ENCODE data around the gene NCL. TPM values are rescaled to one million over a fixed set of nuclear protein-coding genes. Genes with fewer than 3 reads are reported as not detected.
"Not testable (repeated sequence)": the region's sequence is repeated elsewhere in the genome, so short reads cannot be mapped to it uniquely, and the experiment has no call there.

The NCL gene
- total RNA-seq, 2 experiments from 2014 or later: 1,690 to 1,756 TPM

DNA sequence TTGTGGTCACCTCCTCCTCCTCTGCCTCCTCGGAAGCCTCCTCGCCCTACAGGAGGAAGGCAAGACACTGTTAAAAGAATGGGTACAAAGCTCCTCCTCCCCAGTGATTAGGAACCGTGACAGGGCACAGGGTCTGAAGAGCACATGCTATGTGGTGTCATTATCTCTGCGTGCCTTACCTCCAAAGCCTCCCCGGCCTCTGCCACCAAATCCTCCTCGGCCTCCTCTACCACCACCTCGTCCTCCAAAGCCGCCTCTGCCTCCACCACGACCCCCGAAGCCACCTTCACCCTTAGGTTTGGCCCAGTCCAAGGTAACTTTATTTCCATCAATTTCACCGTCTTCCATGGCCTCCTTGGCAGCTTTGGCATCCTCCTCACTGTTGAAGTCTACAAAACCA lies 9.1 kb downstream of the NCL start:
- ChIA-PET POLR2A (interaction anchor here (1.5 to 4.2 kb wide), 2 partner anchors 8 to 9 kb away, joined by 6 to 51 read pairs; partner anchors contain the start of gene NCL), CTCF (interaction anchor here (0.7 to 1.3 kb wide), 2 partner anchors 9 to 67 kb away, joined by 4 read pairs; partner anchors contain the start of gene NCL)

DNA sequence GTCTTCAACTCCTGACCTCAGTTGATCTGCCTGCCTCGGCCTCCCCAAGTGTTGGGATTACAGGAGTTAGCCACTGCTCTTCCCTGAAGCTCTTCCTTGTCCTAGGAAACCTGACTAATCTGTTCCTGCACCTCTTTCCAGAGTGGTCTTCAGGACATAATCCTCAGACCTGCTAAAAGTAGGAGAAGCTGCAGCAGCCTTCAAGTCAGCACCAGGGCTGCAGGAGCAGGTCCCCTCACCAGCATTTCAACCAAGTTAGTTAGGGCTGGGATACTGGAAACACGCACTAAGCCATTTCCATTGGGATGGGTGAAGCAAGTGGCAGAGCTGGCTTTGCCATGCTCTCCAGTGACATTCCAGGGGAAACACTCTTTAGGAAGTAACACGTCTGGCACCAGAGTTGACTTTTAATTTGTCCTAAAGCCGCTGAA lies 9.9 kb downstream of the NCL start:
- POLR2A ChIA-PET: interaction anchor here (4.2 kb wide), 1 partner anchor 9 kb away, joined by 51 read pairs; the partner anchor contains the start of gene NCL
- CTCF ChIA-PET: interaction anchor here (0.7 to 1.3 kb wide), 3 partner anchors 10 to 68 kb away, joined by 3 to 4 read pairs (median 4); partner anchors contain the start of gene NCL

DNA sequence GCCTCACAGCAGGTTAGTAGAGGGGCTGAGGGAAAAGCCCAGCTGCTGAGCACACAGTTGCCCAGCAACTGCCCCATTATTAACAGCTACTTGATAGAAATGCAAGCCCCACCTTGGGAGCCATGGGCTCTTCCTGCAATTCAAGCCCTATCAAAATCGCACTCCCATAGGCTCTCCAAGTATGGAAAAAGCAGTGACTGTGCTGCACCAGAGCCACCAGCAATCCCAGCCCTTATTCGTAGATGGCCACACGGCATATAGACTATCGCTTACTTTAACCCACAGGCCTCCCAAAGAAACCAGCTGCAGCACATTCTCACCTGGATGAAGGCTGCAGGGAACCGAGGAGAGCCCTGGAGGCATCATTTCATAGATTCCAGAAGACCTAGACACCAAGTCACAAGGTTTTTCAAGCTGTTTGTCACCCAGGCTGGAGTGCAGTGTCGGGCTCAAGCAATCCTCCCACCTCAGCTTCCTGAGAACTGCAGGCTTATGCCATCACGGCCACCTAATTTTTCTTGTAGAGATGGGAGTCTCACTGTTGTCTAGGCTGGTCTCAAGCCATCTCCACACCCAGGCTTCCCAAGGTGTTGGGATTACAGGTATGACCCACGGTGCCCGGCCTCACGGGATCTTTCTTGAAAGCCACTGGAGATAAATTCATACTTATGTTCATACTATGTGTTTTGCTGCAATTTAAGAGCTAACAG lies 11.3 kb downstream of the NCL start:
- POLR2A ChIA-PET: interaction anchor here (1.0 to 4.2 kb wide), 4 partner anchors 11 to 159 kb away, joined by 3 to 51 read pairs (median 4); partner anchors contain the start of gene NCL
- CTCF ChIA-PET: interaction anchor here (0.6 to 2.4 kb wide), 8 partner anchors 14 to 226 kb away, joined by 3 to 12 read pairs (median 4); no protein-coding TSS in a partner anchor

DNA sequence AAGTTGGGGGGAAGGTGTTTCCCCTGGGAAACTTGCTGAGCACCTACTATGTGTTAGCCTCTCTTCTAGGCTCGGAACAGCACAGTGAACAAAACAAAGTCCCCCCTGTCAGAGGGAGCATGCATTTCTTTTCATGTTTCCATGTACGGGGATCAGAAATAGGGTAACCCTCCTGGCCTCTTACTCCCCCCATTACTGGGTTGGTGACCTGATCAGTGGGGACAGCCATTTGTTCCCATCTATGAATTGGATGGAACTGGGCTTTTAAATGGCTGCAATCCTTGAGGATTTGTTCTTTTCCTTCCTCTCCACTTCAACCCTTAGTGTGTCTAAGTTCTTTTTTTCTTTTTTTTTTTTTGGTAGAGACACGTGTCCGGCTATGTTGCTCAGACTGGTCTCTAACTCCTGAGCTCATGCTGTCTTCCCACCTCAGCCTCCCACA lies 13.7 kb downstream of the NCL start:
- POLR2A ChIA-PET: interaction anchor here (0.6 kb wide), 1 partner anchor 104 kb away, joined by 4 read pairs; no protein-coding TSS in a partner anchor
- CTCF ChIA-PET: no interaction called here

DNA sequence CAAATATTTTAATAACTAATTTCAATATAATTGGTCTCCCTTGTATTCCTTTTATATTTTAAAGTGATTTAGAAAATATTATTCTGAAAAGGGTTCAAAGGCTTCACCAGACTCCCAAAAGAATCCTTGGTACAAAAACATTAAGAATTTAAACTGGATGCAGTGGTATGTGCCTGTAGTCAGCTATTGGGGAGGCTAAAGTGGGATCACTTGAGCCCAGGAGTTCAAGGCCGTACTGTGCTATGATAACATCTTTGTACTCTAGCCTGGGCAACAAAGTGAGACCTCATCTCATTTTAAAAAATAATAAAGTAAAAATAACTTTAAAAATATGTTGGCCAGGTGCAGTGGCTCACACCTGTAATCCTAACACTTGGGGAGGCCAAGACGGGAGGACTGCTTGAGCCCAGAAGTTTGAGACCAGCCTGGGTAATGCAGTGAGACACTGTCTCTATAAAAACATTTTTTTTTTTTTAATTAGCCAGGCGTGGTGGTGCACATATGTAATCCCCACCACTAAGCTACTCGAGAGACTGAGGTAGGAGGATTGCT lies 14.7 kb downstream of the NCL start:
- CTCF ChIA-PET: no interaction called here
- POLR2A ChIA-PET: interaction anchor here (0.7 to 1.3 kb wide), 2 partner anchors 9 to 621 kb away, joined by 3 to 4 read pairs; no protein-coding TSS in a partner anchor

DNA sequence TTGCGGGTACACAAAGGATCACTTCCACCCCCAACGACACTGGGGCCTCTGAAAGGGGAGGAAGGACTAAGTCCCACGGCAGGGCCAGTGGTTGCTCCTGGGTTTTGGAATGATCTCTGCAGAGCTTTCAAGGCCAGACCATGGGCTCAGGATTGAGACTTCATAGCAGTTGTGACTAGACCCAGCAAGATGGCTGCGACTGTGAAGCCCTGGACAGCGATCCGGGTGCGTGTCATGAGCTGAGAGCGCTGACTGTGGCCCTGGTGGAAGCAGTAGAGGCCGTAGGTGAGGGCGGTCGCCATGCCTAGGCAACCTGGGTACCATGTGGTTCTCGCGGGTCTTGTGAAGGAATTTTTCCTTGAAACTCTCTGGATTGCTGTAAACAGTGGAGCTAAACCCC lies 27.3 kb downstream of the NCL start:
- ChIA-PET CTCF (interaction anchor here (0.7 kb wide), 1 partner anchor 15 kb away, joined by 3 read pairs; no protein-coding TSS in a partner anchor), POLR2A (no interaction called here)

DNA sequence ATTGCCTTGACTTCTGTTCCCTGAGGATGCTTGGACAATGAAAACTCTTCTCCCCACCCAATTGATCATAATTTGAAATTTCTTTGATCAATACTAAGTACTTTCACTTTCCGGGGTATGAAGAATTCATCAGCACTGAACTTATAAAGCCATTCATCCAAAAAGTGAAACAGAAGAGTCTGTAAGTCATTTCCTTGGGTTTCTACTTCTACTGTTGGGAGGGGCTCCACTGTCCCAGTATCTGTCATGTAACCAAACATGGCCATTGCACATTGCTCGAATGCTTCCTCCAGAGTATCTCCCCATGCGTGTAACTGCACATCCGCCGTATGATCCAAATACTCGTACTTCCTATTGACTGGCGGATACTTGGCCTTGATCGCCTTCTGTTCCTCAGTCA lies 30.3 kb downstream of the NCL start:
- ChIA-PET POLR2A (no interaction called here), CTCF (no interaction called here)

DNA sequence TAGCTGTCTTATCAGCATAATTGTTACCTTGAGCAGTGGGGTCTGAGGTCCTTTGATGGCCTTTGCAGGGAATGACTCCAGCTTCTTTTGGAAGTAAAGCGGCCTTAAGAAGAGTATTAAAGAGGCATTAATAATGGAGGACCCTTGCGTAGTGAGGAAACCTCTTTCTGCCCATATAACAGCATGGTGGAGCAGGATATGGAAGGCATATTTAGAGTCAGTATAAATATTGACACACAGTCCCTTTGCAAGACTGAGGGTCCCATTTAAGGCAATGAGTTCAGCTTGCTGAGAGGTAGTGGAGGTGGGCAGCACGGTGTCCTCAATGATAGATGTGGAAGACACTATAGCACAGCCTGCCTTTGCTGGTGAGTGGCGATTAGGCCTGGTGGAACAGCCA lies 32.7 kb downstream of the NCL start:
- POLR2A ChIA-PET: no interaction called here
- CTCF ChIA-PET: interaction anchor here (0.6 kb wide), 1 partner anchor 170 kb away, joined by 3 read pairs; no protein-coding TSS in a partner anchor

DNA sequence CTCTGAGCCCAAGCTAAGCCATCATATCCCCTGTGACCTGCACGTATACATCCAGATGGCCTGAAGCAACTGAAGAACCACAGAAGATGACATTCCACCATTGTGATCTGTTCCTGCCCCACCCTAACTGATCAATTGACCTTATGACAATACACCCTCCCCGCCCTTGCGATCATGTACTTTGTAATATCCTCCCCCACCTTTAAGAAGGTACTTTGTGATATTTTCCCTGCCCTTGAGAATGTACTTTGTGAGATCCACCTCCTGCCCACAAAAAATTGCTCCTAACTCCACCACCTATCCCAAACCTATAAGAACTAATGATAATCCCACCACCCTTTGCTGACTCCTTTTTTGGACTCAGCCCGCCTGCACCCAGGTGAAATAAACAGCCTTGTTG lies 33.8 kb downstream of the NCL start:
- POLR2A ChIA-PET, CTCF ChIA-PET: not testable (repeated sequence)

DNA sequence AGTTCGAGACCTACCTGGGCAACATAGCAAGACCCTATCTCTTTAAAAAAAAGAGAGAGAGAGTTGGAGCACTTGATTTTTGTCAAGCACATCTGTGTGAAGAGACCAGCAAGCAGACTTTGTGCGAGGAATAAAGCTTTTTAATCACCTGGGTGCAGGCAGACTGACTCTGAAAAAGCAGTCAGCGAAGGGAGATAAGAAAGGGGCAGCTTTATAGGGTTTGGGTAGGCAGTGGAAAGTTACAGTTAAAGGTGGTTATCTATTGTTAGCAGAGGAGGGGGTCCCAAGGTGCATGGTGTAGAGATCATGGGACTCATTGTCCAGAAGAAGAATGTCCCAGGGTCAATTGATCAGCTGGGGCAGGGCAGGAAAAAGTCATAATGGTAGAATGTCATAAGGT lies 34.4 kb downstream of the NCL start:
- CTCF ChIA-PET: no interaction called here
- POLR2A ChIA-PET: no interaction called here

DNA sequence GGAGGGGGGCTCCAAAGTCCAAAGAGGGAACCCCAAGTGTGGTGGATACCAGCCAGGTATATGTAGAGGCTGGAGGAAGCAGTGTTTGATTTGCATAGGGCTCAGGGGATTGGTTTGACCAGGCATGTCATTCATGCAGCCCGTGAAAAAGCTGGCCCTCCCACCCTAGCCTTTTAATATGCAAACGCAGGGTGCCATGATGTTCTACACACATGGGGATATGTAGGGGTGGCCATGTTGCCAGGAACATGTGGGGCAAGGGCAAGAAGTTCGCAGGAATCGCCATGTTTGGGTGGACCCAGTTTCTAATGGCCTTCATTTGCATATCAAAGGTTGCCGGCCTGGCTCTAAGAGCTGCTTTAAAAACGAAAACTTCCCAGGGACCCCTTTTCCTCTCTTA lies 35.1 kb downstream of the NCL start:
- ChIA-PET POLR2A (interaction anchor here (0.7 kb wide), 1 partner anchor 13 kb away, joined by 4 read pairs; no protein-coding TSS in a partner anchor), CTCF (no interaction called here)

DNA sequence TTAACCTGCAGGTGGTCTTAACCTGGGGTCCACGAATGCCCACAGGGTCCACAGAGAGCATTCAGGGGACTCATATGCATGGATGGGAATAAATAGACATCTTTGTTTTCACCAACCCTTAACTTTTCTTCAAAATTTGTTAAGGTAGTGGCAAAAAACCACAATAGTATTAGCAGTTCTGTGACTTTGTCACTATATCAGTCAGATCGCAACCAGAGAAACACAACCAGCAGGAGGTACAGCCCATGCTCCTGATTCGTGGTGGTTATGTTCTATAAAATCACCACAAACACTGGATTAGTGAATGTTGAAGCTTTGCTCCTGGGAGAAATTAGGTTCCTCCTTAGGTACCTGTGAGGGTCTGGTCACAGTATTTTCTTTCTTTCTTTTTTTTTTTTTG lies 37.2 kb downstream of the NCL start:
- CTCF ChIA-PET: interaction anchor here (1.5 to 2.0 kb wide), 3 partner anchors 15 to 25 kb away, joined by 6 to 8 read pairs (median 8); no protein-coding TSS in a partner anchor
- POLR2A ChIA-PET: interaction anchor here (1.9 kb wide), 1 partner anchor 38 kb away, joined by 10 read pairs; the partner anchor contains the start of gene NCL

DNA sequence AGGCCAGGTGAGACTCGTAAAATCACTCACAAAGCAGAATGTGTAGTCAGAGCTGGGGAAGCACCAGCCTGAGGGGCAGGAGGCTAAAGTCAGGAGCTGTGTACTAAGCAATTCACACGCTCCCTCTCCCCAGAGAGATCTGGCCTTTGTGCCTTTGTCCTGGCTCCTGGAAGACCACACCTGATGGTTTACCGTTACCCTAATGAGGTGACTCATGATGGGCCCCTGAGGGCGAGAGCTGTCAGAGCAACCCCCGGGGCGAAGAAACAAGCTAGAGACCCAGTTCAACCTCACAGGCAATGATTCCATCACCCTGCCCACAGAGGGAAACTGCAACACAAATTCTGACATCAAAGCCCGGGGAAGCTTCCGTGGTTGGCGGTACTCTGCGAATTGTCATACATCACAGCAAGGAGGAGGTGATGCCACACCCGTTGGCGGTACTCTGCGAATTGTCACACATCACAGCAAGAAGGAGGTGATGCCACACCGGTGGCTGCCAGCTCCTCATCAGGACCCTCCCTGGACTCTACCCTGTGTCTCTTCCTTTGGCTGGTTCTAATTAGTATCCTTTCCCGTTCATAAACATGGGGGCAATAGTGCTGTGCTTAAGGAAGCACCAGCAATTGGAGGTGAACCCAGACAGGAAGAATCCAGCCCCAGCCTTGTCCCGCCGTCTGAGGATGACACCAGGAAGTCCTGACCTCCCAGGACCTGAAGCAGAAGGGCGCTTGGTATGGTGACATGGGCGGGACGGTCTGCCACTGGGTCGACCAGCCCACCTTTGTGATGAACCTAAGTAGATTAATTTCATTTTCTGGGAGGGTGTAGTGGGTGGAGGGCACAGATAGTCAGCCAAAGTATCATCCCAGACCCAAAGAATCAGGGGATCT lies 38.2 kb downstream of the NCL start:
- ChIA-PET CTCF (interaction anchor here (1.5 to 2.0 kb wide), 3 partner anchors 14 to 26 kb away, joined by 6 to 8 read pairs (median 8); no protein-coding TSS in a partner anchor), POLR2A (interaction anchor here (0.9 to 1.9 kb wide), 2 partner anchors 27 to 39 kb away, joined by 3 to 10 read pairs; partner anchors contain the start of gene NCL)

DNA sequence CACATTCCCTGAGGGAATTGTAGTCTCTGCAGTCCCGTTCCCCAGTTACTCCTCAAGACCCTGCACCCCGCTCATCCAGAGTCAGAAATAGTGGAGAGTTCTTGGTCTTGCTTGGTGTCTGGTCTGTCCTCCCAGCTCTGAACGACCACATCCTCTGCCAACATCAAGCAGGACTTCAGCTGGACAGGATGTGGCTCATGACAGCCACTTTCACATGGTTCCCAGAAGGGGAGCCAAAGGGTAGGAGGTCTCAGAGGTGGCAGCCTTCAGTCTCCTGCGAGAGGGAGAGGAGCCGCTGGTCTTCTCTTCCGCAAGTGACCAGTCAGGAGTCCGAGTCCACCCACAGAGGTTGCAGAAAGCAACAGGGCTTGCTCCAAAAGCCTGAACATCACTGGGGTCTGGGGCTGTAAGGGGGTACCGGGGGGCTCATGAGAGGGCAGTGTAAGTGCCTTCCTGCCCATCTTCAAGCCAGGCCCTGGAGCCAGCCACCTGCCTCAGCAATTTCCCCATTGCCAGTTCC lies 38.9 kb downstream of the NCL start:
- ChIA-PET CTCF (interaction anchor here (0.6 to 2.0 kb wide), 4 partner anchors 13 to 286 kb away, joined by 3 to 8 read pairs (median 7); no protein-coding TSS in a partner anchor), POLR2A (interaction anchor here (0.9 to 1.9 kb wide), 2 partner anchors 28 to 39 kb away, joined by 3 to 10 read pairs; partner anchors contain the start of gene NCL)

DNA sequence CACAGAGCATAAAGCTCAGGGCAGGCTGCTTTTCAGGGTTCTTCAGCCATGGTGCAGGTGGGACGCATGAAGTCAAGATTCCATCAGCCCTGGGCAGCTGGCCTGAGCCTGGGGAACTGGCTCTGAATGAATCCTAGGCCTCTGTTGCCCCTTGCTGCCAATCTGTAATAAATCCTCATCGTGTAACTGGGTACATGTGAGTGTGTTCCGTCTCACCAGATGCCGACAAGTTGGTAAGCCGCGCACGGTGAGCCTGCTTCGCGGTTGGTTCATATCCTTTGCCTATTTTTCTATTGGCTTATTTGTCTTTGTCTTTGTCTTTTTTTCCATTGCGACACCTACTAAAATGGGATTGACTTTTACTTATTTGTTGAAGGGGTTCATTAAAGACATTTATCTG lies 41.1 kb downstream of the NCL start:
- CTCF ChIA-PET: interaction anchor here (0.8 kb wide), 1 partner anchor 11 kb away, joined by 3 read pairs; no protein-coding TSS in a partner anchor
- POLR2A ChIA-PET: no interaction called here

DNA sequence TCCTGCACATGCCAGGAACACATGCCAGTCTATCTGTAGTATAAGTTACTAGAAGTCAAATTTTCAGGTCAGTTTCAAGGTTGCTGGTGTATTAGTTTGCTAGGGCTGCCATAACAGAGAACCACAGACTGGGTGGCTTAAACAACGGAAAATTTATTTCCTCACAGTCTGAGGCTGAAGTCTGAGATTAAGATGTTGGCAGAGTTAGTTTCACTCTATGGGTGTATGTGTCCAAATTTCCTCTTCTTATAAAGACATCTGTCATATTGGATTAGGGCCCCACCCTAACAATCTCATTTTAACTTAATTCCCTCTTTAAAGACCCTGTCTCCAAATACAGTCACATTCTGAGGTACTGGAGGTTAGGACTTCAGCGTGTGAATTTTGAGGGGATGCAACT lies 42.2 kb downstream of the NCL start:
- POLR2A ChIA-PET: no interaction called here
- CTCF ChIA-PET: no interaction called here

DNA sequence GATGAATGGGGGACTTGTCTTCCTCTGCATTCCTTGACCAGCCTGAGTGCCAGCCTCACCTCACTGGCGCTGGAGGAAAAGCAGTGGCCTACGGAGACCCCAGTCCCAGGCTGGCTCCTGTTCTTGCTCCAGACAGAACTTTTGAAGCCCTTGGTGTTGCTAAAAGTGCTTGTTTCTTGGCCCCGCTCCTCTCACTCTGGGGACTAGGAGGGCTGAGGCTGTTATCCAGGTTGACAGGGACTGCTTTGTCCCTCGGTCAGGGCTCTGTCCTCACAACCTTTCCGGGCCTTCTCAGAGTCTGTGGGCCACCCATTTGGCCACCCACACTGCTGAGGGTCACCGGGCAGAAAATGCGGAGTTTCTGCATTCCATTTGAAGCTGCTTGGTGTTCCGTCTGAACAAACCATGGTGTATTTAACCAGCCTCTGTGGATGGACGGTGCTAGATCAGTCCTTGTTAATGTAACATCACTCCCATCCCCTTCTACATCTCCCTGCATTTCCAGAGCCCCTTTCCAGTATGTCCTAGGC lies 43.2 kb downstream of the NCL start:
- CTCF ChIA-PET: no interaction called here
- POLR2A ChIA-PET: interaction anchor here (0.6 to 0.9 kb wide), 2 partner anchors 24 to 191 kb away, joined by 3 read pairs; no protein-coding TSS in a partner anchor

DNA sequence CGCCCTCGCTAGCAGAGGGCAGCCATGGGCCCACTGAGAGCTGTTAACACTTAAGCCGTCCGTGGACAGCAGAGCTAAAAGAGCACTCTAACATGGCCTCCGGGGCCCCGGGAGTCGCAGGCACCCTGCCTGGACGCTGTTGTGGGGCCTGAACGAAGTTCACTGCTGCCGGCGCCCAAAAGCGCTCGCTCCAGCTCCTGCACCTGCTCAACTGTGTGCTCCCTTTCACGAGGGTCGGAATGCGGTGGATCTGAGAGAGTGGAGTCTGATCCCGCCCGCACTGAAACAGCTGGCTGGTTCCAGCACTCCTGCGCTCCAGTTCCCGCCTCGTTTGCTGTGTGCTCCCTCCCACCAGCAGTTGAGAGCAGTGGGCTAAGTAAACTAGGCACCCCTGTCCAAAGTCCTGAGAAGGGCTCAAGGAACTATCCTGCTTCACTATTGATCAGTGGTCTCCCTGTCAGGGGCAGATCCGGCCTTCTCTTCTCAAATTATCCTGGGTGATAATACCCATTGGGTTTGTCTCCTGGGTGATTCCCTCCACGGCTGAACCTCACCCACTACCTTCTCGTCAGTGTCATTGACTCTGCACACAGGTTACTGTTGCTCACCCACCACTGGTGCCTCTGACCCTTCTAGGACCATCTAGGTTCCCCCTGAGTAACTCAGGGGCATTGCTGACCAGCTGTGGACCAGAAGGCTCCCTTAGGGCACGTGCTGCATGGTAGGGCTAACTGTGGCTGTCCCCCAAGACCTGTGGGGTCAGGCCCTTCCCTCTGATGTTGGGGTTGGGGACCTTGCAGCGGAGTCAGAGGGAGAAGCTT lies 45.3 kb downstream of the NCL start:
- ChIA-PET POLR2A (no interaction called here), CTCF (interaction anchor here (1.2 to 1.3 kb wide), 2 partner anchors 8 to 14 kb away, joined by 3 read pairs; no protein-coding TSS in a partner anchor)
